Ishikawa (cell line): ENCODE results near the gene AUTS2.

Source experiments
- CEBPB ChIP-seq: IDR thresholded peaks from 2 replicates; pipeline ENCODE4 v1.6.1; 2012
- EP300 ChIP-seq: IDR thresholded peaks from 2 replicates; pipeline ENCODE4 v1.6.1; 2012; ENCODE audit warnings: borderline replicate concordance
- FOXM1 ChIP-seq: IDR thresholded peaks from 2 replicates; pipeline ENCODE4 v1.6.1; 2012; ENCODE audit warnings: low read depth, borderline replicate concordance
- NFIC ChIP-seq: IDR thresholded peaks from 2 replicates; pipeline ENCODE4 v1.6.1; 2012
- RAD21 ChIP-seq: IDR thresholded peaks from 2 replicates; pipeline ENCODE4 v1.6.1; 2012; ENCODE audit warnings: low read depth
- TAF1 ChIP-seq: IDR thresholded peaks from 2 replicates; pipeline ENCODE4 v1.6.1; 2012; ENCODE audit warnings: low read depth, mild to moderate bottlenecking
- TEAD4 ChIP-seq: IDR thresholded peaks from 2 replicates; pipeline ENCODE4 v1.6.1; 2012
- USF1 ChIP-seq: IDR thresholded peaks from 2 replicates; pipeline ENCODE4 v1.6.1; 2012
- YY1 ChIP-seq: IDR thresholded peaks from 2 replicates; pipeline ENCODE4 v1.6.1; 2012; ENCODE audit warnings: low read depth
- TF ChIP-seq, protein P1 (sequence below): IDR thresholded peaks from 2 replicates; pipeline ENCODE4 v1.6.1; 2012; ENCODE audit warnings: low read depth, mild to moderate bottlenecking
- TF ChIP-seq, protein P2 (sequence below): IDR thresholded peaks from 2 replicates; pipeline ENCODE4 v1.6.1; 2012

GRCh38 chr7:69956541-69956940 is 358.3 kb downstream of the AUTS2 start:
- no peak for TF ChIP-seq RAD21
- no peak for TF ChIP-seq TEAD4
- no peak for TF ChIP-seq CEBPB
- no peak for TF ChIP-seq TAF1
- no peak for TF ChIP-seq EP300
- TF ChIP-seq FOXM1 = no peak
- TF ChIP-seq USF1 = no peak
- TF ChIP-seq, protein P1, sequence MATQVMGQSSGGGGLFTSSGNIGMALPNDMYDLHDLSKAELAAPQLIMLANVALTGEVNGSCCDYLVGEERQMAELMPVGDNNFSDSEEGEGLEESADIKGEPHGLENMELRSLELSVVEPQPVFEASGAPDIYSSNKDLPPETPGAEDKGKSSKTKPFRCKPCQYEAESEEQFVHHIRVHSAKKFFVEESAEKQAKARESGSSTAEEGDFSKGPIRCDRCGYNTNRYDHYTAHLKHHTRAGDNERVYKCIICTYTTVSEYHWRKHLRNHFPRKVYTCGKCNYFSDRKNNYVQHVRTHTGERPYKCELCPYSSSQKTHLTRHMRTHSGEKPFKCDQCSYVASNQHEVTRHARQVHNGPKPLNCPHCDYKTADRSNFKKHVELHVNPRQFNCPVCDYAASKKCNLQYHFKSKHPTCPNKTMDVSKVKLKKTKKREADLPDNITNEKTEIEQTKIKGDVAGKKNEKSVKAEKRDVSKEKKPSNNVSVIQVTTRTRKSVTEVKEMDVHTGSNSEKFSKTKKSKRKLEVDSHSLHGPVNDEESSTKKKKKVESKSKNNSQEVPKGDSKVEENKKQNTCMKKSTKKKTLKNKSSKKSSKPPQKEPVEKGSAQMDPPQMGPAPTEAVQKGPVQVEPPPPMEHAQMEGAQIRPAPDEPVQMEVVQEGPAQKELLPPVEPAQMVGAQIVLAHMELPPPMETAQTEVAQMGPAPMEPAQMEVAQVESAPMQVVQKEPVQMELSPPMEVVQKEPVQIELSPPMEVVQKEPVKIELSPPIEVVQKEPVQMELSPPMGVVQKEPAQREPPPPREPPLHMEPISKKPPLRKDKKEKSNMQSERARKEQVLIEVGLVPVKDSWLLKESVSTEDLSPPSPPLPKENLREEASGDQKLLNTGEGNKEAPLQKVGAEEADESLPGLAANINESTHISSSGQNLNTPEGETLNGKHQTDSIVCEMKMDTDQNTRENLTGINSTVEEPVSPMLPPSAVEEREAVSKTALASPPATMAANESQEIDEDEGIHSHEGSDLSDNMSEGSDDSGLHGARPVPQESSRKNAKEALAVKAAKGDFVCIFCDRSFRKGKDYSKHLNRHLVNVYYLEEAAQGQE = no peak
- no peak for TF ChIP-seq NFIC
- TF ChIP-seq, protein P2, sequence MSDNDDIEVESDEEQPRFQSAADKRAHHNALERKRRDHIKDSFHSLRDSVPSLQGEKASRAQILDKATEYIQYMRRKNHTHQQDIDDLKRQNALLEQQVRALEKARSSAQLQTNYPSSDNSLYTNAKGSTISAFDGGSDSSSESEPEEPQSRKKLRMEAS = no peak
- no peak for TF ChIP-seq YY1
